ENCODE measurements around the gene EXOC3L1. TPM values are rescaled to one million over a fixed set of nuclear protein-coding genes. Genes with fewer than 3 reads are reported as not detected.

EXOC3L1 gene
- polyA plus RNA-seq, 6 donors from 2014 or later, result 0.12 to 0.19 (median 0.15) TPM; not detected in 3

DNA sequence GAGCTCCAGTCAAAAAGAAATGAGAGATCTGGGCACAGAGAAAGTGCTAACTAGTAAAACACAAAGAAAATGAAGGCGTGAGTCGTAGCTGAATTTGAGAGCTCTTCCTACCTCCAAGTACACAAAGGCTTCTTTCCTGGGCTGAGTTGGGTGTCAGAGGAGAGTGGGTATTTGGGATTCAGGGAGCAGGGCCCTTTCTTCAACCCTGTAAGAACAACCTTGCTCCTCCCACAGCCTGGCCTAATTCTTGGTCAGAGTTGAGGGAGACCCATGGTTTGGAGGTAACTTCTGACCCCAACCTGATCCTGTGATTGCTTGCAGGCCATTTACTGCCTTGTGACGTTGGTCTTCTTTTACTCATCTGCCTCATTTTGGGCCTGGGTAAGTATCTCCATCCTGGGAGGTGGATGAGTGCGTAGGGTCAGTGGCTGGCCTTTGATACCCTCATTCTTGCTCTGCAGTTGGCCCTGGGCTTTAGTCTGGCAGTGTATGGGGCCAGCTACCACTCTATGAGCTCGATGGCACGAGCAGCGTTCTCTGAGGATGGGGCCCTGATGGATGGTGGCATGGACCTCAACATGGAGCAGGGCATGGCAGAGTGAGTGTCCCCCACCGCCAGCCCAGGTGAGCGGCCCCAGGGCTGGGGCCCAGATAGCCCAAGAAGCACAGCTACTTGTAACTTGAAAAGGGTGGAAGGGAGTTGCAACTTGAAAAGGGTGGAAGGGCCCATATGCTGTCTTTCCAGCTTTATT lies 38.3 kb upstream of the EXOC3L1 start:
- H3K4me3 Mint-ChIP-seq, result peak overlapping the region; percentile 95 to 100 (median 100)
- peak overlapping the region in 4 of 6 donors; percentile 81 to 100 (median 90) for H3K27ac Mint-ChIP-seq
- ATAC-seq (ENCODE audit: low read depth in 2 of 2) (no peak), DNase-seq (no peak)
- peaks cover 3 to 7% of the 10 kb centered on the region in 2 donors for H3K36me3 Mint-ChIP-seq
- no peaks in the 10 kb centered on the region for H3K9me3 Mint-ChIP-seq
- no peaks in the 10 kb centered on the region for H3K27me3 Mint-ChIP-seq
- H3K4me1 Mint-ChIP-seq, result peaks cover 23 to 38% (median 28%) of the 10 kb centered on the region in 3 donors

DNA sequence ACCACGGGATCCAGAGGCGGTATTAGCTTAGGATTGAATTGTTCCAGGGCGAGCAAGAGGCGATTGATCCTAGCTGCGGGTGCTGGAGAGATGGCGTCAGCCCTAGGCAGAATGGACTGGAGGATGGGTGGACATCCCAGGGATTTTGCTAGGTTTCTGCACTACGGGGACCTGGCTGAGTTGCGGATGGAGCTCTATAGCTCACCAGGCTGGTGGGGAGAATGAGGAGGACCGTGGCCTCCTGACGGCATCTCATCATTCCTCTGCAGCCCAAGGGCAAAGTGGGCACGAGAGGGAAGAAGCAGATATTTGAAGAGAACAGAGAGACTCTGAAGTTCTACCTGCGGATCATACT lies 37.6 kb upstream of the EXOC3L1 start:
- Mint-ChIP-seq H3K27ac (peak overlapping the region; percentile 92 to 100 (median 98)), H3K4me1 (peaks cover 23 to 38% (median 28%) of the 10 kb centered on the region in 3 donors), H3K36me3 (peaks cover 3 to 7% of the 10 kb centered on the region in 2 donors), H3K4me3 (peak overlapping the region; percentile 95 to 100 (median 100)), H3K27me3 (no peaks in the 10 kb centered on the region), H3K9me3 (no peaks in the 10 kb centered on the region)
- no peak for DNase-seq
- no peak for ATAC-seq (ENCODE audit: low read depth in 2 of 2)

DNA sequence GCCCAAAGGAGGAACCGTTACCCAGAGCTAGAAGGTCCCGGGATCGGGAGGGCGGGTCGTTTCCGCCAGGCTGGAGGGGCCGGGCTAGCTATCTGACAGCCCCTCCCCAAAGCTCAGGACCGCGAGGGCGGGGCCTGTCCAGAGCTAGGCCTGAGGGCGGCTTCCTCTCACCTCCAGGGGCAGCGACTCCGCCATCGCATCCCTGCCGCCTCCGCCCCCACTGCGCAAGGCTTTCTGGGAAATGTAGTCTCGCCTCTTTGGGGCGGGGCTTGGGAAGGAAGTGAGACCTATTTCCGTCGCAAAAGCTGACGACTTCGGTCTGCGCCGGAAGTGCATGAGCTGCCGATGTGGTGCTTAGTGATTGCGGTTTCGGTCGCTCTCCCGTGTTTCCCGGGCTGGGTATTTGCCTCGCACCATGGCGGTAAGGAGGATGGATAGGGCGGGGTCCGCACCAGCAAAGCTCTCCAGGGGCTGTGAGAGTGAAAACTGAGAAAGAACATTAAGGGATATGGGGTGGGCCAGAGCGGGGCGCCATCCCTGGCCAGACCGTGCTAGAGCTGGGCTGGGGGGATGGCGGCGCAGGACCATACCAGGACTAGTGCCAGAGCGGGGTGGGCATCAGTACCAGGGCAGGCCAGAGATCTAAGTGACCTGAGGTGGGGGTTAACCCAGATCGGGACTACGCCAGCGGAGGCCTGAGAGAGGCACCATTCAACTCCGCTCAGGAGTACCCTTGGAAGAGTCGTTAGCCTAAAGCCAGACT lies 37.0 kb upstream of the EXOC3L1 start, which contains the start of gene TMEM208:
TSS of gene TMEM208 (plus strand) at position 327 of the 763 bp plus-strand sequence. CDS start at position 416, 89 bp downstream.
- no peaks in the 10 kb centered on the region for H3K9me3 Mint-ChIP-seq
- no peaks in the 10 kb centered on the region for H3K27me3 Mint-ChIP-seq
- peak within 1 kb of the TSS; percentile 95 to 100 (median 100) for H3K4me3 Mint-ChIP-seq
- ATAC-seq (ENCODE audit: low read depth in 2 of 2) (peak; percentile 94), DNase-seq (peak; percentile 98)
- H3K27ac Mint-ChIP-seq, result peak within 1 kb of the TSS; percentile 92 to 100 (median 98)
- peaks cover 23 to 38% (median 28%) of the 10 kb centered on the region in 3 donors for H3K4me1 Mint-ChIP-seq
- H3K36me3 Mint-ChIP-seq, result peaks cover 3 to 7% of the 10 kb centered on the region in 2 donors

DNA sequence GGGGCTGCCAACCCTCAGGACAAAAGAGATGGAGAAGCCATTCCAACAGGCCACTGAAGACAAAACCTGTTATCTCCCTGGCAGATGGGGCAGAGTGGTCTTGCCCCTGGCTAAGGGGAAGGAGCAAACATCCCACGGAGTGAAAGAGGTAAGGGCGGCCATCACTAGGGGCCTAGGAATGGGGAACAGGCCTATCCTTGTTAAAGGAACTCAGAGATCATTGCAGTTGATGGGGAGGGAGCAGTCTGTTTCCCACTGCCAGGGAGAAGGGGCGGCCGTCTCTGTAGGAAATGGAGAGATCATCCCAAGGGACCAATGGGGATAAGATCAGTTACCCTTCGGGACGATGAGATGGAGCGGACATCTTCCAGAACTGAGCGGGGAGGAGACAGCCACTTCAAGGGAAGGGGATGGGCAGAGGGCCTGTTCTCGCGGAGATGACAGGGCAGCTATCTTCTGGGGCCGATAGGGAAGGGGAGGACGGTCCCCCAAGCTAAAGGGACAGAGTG lies 36.4 kb upstream of the EXOC3L1 start:
- no peak for ATAC-seq (ENCODE audit: low read depth in 2 of 2)
- Mint-ChIP-seq H3K36me3 (peaks cover 3 to 7% of the 10 kb centered on the region in 2 donors), H3K4me3 (peak overlapping the region; percentile 95 to 100 (median 100)), H3K9me3 (no peaks in the 10 kb centered on the region), H3K4me1 (peaks cover 23 to 38% (median 28%) of the 10 kb centered on the region in 3 donors), H3K27ac (peak overlapping the region; percentile 92 to 100 (median 96)), H3K27me3 (no peaks in the 10 kb centered on the region)
- DNase-seq, result no peak

DNA sequence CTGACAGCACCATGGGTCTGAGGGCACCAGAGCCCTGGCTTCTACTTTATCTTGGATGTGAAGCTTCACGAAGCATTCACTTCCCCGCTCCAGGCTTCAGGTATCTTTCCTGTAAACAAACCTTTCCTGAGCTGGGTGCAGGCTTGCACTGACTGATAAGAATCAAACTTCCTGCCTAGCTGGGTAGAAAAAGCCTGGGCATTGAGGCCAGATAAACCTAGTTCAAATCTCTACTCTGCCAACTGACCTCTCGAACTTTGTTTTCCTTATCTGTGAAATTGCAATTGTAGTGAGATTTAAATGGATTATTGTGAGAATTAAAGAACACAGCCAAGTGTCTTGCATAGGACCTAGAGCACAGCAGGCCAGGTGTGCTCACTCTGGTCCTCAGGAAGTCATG lies 34.1 kb upstream of the EXOC3L1 start:
- no peaks in the 10 kb centered on the region for H3K9me3 Mint-ChIP-seq
- peak overlapping the region in 1 of 6 donors; percentile 43 for H3K27ac Mint-ChIP-seq
- peaks cover 7 to 9% of the 10 kb centered on the region in 2 donors for H3K36me3 Mint-ChIP-seq
- H3K27me3 Mint-ChIP-seq, result no peaks in the 10 kb centered on the region
- ATAC-seq (ENCODE audit: low read depth in 2 of 2), result no peak
- DNase-seq, result no peak
- peak overlapping the region in 1 of 8 donors; percentile 18 for H3K4me3 Mint-ChIP-seq
- peaks cover 23 to 30% (median 28%) of the 10 kb centered on the region in 3 donors for H3K4me1 Mint-ChIP-seq

DNA sequence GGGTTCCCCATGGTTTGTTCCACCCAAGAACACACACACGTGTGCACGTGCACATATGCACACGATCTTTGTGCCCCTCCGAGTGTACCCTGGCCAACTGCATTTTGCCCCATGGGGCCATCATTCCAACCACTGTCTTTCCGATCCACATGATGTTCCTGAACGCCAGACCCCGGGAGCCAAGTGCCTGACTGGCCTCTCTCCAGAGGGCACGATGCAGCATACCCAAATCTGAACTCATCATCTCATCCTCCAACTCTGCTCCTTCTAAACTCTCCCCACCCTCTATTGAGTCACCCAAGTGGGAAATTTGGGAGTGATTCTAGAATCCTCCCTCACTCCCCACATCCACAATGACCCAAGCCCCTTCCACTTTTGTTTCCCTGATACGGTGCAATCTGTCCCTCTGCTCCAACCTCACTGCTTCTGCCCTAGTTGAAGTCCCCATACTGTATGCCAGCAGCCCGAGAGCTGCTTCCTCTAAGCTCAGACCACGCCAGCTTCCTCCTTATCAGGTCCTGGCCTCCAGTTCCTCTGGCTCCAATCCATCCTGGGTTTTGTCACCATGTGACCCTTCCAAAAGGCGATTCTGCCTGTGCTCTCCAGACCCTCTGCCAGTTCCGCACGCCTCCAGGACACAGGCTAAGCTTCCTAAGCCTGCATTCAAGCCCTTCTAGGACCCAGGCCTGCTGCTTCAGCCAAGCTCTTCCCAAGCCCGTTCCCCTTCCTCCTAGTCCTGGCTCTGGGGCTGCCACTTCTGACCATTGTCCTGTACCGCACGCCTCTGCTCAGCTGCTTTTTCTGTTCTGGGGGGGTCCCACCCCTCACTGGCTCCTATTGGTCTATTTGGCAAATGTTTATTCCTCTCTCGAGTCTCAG lies 26.9 kb upstream of the EXOC3L1 start:
- Mint-ChIP-seq H3K27ac (peak overlapping the region in 2 of 6 donors; percentile 3 to 13), H3K9me3 (no peaks in the 10 kb centered on the region), H3K4me3 (no peak overlapping the region), H3K27me3 (no peaks in the 10 kb centered on the region), H3K4me1 (peaks cover 0 to 9% (median 3%) of the 10 kb centered on the region in 3 donors), H3K36me3 (peaks cover 0 to 6% of the 10 kb centered on the region in 2 donors)
- ATAC-seq (ENCODE audit: low read depth in 2 of 2), result no peak
- DNase-seq, result no peak

DNA sequence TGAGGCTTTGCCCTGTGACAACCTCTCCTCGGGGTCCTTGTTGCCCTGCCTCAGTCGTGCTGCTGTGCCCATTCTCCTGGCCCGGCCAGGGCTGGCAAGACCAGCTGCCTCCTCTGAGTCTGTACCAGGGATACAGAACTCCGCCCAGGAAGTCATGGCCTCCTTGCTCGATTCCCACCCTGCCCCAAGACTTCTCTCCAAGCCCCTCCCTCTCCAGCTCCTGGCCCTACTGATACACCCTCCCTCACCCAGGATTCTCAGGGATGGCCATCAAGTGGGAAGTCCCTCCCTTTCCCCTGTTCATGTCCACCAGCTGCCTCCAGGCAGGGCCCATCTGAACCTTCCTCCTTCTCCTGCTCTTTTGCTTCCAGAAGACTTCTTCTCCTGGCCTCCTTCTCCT lies 25.8 kb upstream of the EXOC3L1 start:
- H3K4me1 Mint-ChIP-seq, result peaks cover 0 to 9% (median 3%) of the 10 kb centered on the region in 3 donors
- DNase-seq (no peak), ATAC-seq (ENCODE audit: low read depth in 2 of 2) (no peak)
- H3K9me3 Mint-ChIP-seq, result no peaks in the 10 kb centered on the region
- no peaks in the 10 kb centered on the region for H3K27me3 Mint-ChIP-seq
- peak overlapping the region in 2 of 6 donors; percentile 74 to 85 for H3K27ac Mint-ChIP-seq
- H3K4me3 Mint-ChIP-seq, result no peak overlapping the region
- peaks cover 0 to 3% of the 10 kb centered on the region in 2 donors for H3K36me3 Mint-ChIP-seq

DNA sequence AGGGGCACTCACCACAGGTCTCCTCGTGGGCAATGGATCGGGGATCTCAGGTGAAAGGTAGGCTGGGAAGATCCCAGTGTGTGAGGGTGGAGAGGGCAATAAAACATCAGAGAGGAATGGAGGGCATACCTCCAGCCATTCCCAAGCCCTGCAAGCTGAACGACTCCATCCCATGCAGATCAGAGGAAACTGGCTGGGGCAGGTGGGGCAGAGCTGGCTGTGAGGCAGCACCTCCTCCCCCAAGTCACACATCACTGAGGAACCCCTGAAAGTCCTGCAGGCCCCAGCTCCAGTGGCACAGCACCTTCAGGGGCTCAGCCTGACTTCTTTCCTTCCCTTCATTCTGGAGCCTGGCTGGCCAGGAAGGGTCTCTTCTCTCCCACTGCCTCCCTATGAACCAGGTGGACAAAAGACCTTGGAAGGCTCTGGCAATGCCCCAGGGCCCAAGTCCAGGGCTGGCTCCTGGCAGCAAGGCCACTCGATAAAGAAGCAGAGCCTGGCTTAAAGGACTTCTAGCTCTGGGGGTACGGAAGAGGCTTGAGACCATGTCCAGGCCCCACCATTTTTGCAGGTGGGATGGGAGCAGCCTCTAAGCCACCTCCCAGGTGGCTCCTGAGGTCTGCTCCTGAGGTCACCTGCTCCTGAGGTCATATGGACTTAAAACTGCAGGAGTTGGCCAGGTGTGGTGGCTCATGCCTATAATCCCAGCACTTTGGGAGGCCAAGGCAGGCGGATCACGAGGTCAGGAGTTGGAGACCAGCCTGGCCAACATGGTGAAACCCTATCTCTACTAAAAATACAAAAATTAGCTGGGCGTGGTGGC lies 23.5 kb upstream of the EXOC3L1 start:
- no peak overlapping the region for H3K27ac Mint-ChIP-seq
- ATAC-seq (ENCODE audit: low read depth in 2 of 2), result no peak
- no peaks in the 10 kb centered on the region for H3K9me3 Mint-ChIP-seq
- no peaks in the 10 kb centered on the region for H3K27me3 Mint-ChIP-seq
- H3K4me3 Mint-ChIP-seq, result no peak overlapping the region
- no peaks in the 10 kb centered on the region for H3K36me3 Mint-ChIP-seq
- H3K4me1 Mint-ChIP-seq, result peaks cover 0 to 9% (median 6%) of the 10 kb centered on the region in 3 donors
- no peak for DNase-seq

DNA sequence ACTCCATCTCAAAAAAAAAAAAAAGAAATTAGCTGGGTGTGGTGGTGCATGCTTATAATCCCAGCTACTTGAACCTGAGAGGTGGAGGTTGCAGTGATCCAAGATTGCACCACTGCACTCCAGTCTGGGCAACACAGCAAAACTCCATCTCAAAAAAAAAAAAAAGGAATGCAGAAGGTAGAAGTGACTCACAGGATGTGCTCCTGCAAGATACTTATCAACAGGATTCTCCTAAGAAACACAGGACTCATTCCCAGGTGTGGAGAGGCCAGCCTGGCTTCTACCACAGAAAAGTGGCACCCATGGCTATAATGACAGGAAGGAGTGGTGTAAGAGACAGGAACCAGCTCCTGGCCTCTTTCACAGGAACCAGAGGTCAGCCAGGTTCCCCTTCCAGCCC lies 22.8 kb upstream of the EXOC3L1 start:
- Mint-ChIP-seq H3K4me3 (no peak overlapping the region), H3K27ac (peak overlapping the region in 1 of 6 donors; percentile 26), H3K27me3 (no peaks in the 10 kb centered on the region), H3K4me1 (peaks cover 0 to 9% (median 6%) of the 10 kb centered on the region in 3 donors), H3K9me3 (no peaks in the 10 kb centered on the region), H3K36me3 (no peaks in the 10 kb centered on the region)
- no peak for ATAC-seq (ENCODE audit: low read depth in 2 of 2)
- DNase-seq, result no peak

DNA sequence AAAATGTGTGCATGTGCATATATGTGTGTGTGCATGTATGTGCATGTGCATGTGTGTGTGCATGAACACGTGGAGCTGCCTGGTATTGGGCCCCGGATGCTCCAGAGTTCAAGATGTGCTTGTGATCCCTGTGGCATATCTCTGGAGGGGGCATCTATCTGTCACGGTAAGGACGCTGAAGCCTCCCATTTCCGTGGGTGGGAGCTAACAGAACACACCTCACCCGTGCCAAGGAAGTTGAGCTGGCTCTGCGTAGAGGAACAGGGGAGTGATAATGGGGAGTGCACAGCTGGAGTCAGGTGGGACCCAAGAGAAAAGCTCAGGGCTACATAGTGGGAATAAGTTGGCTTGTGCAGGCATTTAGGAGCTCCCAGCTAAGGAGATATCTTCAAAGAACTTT lies 21.7 kb upstream of the EXOC3L1 start:
- peaks cover 0 to 6% (median 5%) of the 10 kb centered on the region in 3 donors for H3K4me1 Mint-ChIP-seq
- DNase-seq, result no peak
- peak overlapping the region in 1 of 6 donors; percentile 36 for H3K27ac Mint-ChIP-seq
- no peaks in the 10 kb centered on the region for H3K9me3 Mint-ChIP-seq
- H3K36me3 Mint-ChIP-seq, result no peaks in the 10 kb centered on the region
- ATAC-seq (ENCODE audit: low read depth in 2 of 2), result no peak
- no peak overlapping the region for H3K4me3 Mint-ChIP-seq
- no peaks in the 10 kb centered on the region for H3K27me3 Mint-ChIP-seq

DNA sequence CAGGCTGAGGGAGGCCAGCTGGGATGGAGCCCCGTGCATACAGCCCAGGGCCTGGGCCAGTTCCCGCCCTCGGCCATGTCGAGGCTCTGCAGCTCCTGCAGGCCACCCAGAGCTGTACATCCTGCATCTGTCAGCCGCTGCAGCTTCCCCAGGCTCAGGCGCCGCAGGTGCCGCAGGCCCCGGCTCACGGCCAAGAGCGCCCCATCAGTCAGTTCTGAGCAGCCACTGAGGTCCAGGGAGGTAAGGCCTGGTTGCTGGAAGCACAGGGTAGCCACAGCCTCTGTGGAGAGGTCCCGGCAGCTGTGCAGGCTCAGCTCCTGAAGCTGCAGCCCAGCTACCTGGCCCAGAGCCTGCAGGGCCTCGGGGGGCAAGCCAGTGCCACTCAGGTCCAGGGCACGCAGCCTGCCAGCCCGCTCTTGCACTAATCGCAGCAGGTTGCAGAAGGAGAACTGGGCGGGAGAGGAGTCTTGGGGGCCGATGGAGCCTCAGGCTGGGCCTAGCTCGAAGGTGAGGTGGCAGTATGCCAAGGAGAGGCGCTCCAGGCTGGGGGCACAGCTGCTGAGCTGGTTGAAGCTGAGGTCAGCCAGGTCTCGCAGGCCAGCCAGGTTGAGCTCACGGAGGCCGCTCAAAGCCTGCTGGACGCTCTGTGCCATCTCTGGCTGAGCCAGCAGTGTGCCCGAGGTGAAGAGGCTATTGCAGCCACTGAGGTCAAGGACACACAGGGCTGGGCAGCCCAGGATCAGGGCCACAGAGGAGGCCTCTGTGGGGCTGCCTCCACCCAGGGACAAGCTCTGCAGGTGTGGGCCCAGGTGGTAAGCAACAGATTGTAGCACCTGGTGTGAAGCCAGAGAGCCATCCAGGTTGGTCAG lies 20.4 kb upstream of the EXOC3L1 start:
- no peak for ATAC-seq (ENCODE audit: low read depth in 2 of 2)
- Mint-ChIP-seq H3K36me3 (no peaks in the 10 kb centered on the region), H3K4me3 (no peak overlapping the region), H3K4me1 (peaks cover 0 to 3% (median 0%) of the 10 kb centered on the region in 3 donors), H3K9me3 (no peaks in the 10 kb centered on the region), H3K27ac (peak overlapping the region in 1 of 6 donors; percentile 43), H3K27me3 (no peaks in the 10 kb centered on the region)
- DNase-seq, result no peak

Data from naive B cell (primary cell).